ENCODE measurements around the gene CDKN1A.

Gene CDKN1A

GRCh38 chr6:36676141-36677058 lies 2.1 kb upstream of the CDKN1A start:
- no peak for TF ChIP-seq MYC (IDR thresholded peaks at IDR 0.05; ENCODE audit: low read depth, low read length)
- no peak for TF ChIP-seq POLR2A (IDR thresholded peaks at IDR 0.05; ENCODE audit: extremely low read depth, insufficient read length)
- no peak for TF ChIP-seq MAX (IDR thresholded peaks at IDR 0.05; ENCODE audit: low read depth, low read length)
- no peak for TF ChIP-seq CTCF (IDR thresholded peaks at IDR 0.05; ENCODE audit: low read depth, low read length)
- DNase-seq (ENCODE audit: low read depth), result no peak
- H3K4me3 ChIP-seq (ENCODE audit: low read depth, low read length), result no peak overlapping the region

GRCh38 chr6:36677059-36677749 lies 1.3 kb upstream of the CDKN1A start:
- H3K4me3 ChIP-seq (ENCODE audit: low read depth, low read length), result no peak overlapping the region
- DNase-seq (ENCODE audit: low read depth), result no peak
- TF ChIP-seq MYC (IDR thresholded peaks at IDR 0.05; ENCODE audit: low read depth, low read length), result no peak
- TF ChIP-seq MAX (IDR thresholded peaks at IDR 0.05; ENCODE audit: low read depth, low read length), result no peak
- no peak for TF ChIP-seq POLR2A (IDR thresholded peaks at IDR 0.05; ENCODE audit: extremely low read depth, insufficient read length)
- no peak for TF ChIP-seq CTCF (IDR thresholded peaks at IDR 0.05; ENCODE audit: low read depth, low read length)

- no peak overlapping the region for H3K4me3 ChIP-seq (ENCODE audit: low read depth, low read length)
- TF ChIP-seq MYC (IDR thresholded peaks at IDR 0.05; ENCODE audit: low read depth, low read length) (0 out of 2 replicates have a peak, but pooled peaks have one; percentile 10), MAX (IDR thresholded peaks at IDR 0.05; ENCODE audit: low read depth, low read length) (no peak; the same call in 1 of the 2 replicates)
- peak; percentile 35 for DNase-seq (ENCODE audit: low read depth)
These were observed 594 bp upstream of the CDKN1A start for GRCh38 chr6:36677753-36678487.

- H3K4me3 ChIP-seq (ENCODE audit: low read depth, low read length), result peak overlapping the region; percentile 69
- TF ChIP-seq MYC (IDR thresholded peaks at IDR 0.05; ENCODE audit: low read depth, low read length) (no peak), POLR2A (IDR thresholded peaks at IDR 0.05; ENCODE audit: extremely low read depth, insufficient read length) (no peak), MAX (IDR thresholded peaks at IDR 0.05; ENCODE audit: low read depth, low read length) (no peak), CTCF (IDR thresholded peaks at IDR 0.05; ENCODE audit: low read depth, low read length) (no peak)
- peak; percentile 80 for DNase-seq (ENCODE audit: low read depth)
These were observed 724 bp downstream of the CDKN1A start for GRCh38 chr6:36679043-36679833.

GRCh38 chr6:36682328-36683144 lies 4.0 kb downstream of the CDKN1A start:
- DNase-seq (ENCODE audit: low read depth), result peak; percentile 49
- H3K4me3 ChIP-seq (ENCODE audit: low read depth, low read length), result no peak overlapping the region
- TF ChIP-seq POLR2A (IDR thresholded peaks at IDR 0.05; ENCODE audit: extremely low read depth, insufficient read length), result no peak
- TF ChIP-seq MYC (IDR thresholded peaks at IDR 0.05; ENCODE audit: low read depth, low read length), result no peak
- no peak for TF ChIP-seq CTCF (IDR thresholded peaks at IDR 0.05; ENCODE audit: low read depth, low read length)
- no peak for TF ChIP-seq MAX (IDR thresholded peaks at IDR 0.05; ENCODE audit: low read depth, low read length)
